Thymus (tissue), 11 donors: ENCODE measurements around the gene MPV17L2. TPM values are rescaled to one million over a fixed set of nuclear protein-coding genes. Genes with fewer than 3 reads are reported as not detected.
A peak's percentile ranks its signal among the peaks of the same experiment; 100 is the strongest.

ENCODE experiments used
- DNase-seq, 9 donors: peaks; one replicate each; pipeline ENCODE4 v3.0.0-alpha.2; 2013; ENCODE audit warnings: low spot score in 9 of 9, low read depth in 6 of 9, missing footprints in 1 of 9
- H3K27ac ChIP-seq, 2 donors: one replicate each; pipeline ENCODE4 v1.5.1; 2013; ENCODE audit warnings: control low read depth in 1 of 2, low read depth in 1 of 2, low read length in 1 of 2, mild to moderate bottlenecking in 1 of 2, moderate library complexity in 1 of 2
- H3K27me3 ChIP-seq, 2 donors: one replicate each; pipeline ENCODE4 v1.5.1; 2013; ENCODE audit warnings: low read length in 1 of 2; ENCODE audit not compliant: control insufficient read depth in 2 of 2, insufficient read depth in 1 of 2
- H3K36me3 ChIP-seq, 2 donors: one replicate each; pipeline ENCODE4 v1.5.1; 2013; ENCODE audit warnings: low read length in 1 of 2, mild to moderate bottlenecking in 1 of 2, moderate library complexity in 1 of 2; ENCODE audit not compliant: control insufficient read depth in 2 of 2, insufficient read depth in 2 of 2
- H3K4me1 ChIP-seq, 2 donors: one replicate each; pipeline ENCODE4 v1.5.1; 2013; ENCODE audit warnings: low read length in 2 of 2; ENCODE audit not compliant: control insufficient read depth in 2 of 2, insufficient read depth in 2 of 2
- H3K4me3 ChIP-seq, 2 donors: one replicate each; pipeline ENCODE4 v1.5.1; 2013; ENCODE audit warnings: low read length in 2 of 2, control low read depth in 1 of 2, mild to moderate bottlenecking in 1 of 2
- H3K9me3 ChIP-seq, 2 donors: one replicate each; pipeline ENCODE4 v1.5.1; 2013; ENCODE audit warnings: low read length in 1 of 2, mild to moderate bottlenecking in 1 of 2; ENCODE audit not compliant: control insufficient read depth in 2 of 2, insufficient read depth in 1 of 2
- WGBS: extraction: QIAGEN DNeasy Blood & Tissue Kit; methylation state at CpG from one replicate; pipeline ENCODE4 v1.1.7; 2013; 5-methylcytosine and 5-hydroxymethylcytosine counted together
- polyA plus RNA-seq: library from polyadenylated mRNA; stranded (reverse); fragments of 200-250 nt; gene quantifications from one replicate; pipeline ENCODE4 v1.2.3, GENCODE V29; 2013
- total RNA-seq: library from RNA; stranded (reverse); fragments of 120-200 nt; gene quantifications from one replicate; pipeline ENCODE4 v1.2.4, GENCODE V29; 2013
- donor health status: healthy.

MPV17L2 gene
- total and polyA plus RNA-seq, 2 donors = 6.8 to 13.4 TPM

DNA sequence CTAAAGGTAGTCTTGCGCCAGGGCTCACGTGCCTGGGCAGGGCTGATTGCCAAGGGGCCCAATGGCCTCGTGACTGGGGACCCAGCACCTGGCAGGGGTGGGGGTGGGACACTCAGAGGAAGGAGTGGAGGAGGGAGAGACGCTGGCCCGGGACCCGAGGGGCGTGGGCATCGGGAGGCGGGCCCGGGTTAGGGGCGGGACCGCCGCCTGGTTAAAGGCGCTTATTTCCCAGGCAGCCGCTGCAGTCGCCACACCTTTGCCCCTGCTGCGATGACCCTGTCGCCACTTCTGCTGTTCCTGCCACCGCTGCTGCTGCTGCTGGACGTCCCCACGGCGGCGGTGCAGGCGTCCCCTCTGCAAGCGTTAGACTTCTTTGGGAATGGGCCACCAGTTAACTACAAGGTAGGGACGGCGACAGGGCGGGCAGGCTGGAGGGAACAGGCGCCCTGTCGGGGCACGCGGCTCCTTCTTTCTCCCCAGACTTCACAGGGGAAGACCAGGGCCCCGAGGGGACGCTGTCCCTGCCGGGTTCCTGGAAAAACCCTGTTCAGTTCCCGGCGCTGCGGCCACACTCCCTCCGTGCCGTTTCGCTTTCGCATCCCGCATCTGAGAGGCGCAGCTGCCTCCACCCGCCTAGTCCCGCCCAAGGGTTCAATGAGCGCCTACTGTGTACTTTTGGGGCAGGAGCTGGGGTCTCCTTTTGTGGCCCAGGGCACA lies 19.3 kb upstream of the MPV17L2 start, which contains the start of gene IFI30:
TSS of gene IFI30 (plus strand) at position 242 of the 717 bp plus-strand sequence. CDS start at position 271, 29 bp downstream.
- H3K27ac ChIP-seq = peak within 1 kb of the TSS; percentile 36 to 55

DNA sequence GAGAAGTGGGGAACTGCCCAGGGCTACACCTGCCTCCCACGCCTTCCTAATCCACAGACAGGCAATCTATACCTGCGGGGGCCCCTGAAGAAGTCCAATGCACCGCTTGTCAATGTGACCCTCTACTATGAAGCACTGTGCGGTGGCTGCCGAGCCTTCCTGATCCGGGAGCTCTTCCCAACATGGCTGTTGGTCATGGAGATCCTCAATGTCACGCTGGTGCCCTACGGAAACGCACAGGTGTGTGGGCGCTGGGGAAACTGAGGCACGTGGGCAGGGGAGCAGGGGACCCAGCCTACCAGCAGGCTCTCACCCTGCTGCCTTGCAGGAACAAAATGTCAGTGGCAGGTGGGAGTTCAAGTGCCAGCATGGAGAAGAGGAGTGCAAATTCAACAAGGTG lies 18.0 kb upstream of the MPV17L2 start:
- H3K4me3 ChIP-seq = peak overlapping the region in 1 of 2 donors; percentile 51
- no peak overlapping the region for H3K27ac ChIP-seq
- DNase-seq = no peak
- H3K36me3 ChIP-seq = peaks cover 0 to 4% of the 10 kb centered on the region in 2 donors
- no peaks in the 10 kb centered on the region for H3K9me3 ChIP-seq
- peaks cover 5 to 20% of the 10 kb centered on the region in 2 donors for H3K4me1 ChIP-seq
- H3K27me3 ChIP-seq = peaks cover 2 to 37% of the 10 kb centered on the region in 2 donors
- 93% methylated on average over 11 of the region's 11 CpGs for WGBS

More for the DNA sequence above, 19.3 kb upstream of the MPV17L2 start, which contains the start of gene IFI30:
- Histone ChIP-seq H3K4me1 (peaks cover 5 to 20% of the 10 kb centered on the region in 2 donors), H3K4me3 (peak within 1 kb of the TSS; percentile 48 to 51), H3K36me3 (peaks cover 7 to 14% of the 10 kb centered on the region in 2 donors), H3K27me3 (peaks cover 2 to 37% of the 10 kb centered on the region in 2 donors), H3K9me3 (no peaks in the 10 kb centered on the region)
- under 1% methylated on average over 47 of the region's 47 CpGs for WGBS
- peak in 2 of 9 donors; percentile 41 to 63 for DNase-seq

DNA sequence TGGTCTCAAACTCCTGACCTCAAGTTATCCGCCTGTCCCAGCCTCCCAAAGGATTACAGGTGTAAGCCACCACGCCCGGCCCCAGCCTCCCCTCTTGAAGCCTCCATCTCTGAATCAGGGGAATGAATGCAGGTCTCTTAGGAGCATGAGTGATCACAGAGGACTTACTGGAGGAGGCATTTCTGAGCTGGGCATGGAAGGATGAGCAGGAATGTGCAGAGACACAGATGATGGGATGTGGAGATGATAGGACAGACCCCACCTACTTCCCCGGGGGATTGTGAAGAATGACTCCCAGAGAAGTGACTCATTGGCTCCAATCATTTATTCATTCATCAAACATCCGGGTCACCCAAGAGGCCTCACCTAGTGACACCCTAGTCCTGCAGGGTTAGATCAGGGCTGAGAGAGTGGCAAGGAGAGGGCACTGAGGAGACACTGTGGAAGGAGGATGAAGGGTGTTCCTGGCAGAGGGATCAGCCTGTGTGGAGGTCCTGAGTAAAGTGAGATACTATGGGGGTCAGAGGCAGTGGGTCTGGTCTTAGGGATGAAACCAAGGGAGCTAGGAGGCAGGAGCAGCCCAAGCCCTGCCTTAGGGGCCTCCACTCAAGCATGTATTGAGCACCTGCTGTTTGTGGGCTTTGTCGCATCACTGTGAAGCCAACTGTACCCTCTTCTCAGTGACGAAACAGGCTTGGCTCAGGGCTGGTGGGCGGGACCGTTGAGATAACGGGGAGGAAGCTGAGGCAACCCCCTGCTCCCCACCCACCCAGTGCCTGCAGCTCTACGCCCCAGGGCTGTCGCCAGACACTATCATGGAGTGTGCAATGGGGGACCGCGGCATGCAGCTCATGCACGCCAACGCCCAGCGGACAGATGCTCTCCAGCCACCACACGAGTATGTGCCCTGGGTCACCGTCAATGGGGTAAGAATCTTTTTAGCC lies 16.4 kb upstream of the MPV17L2 start:
- H3K4me3 ChIP-seq = no peak overlapping the region
- no peaks in the 10 kb centered on the region for H3K9me3 ChIP-seq
- no peaks in the 10 kb centered on the region for H3K36me3 ChIP-seq
- H3K4me1 ChIP-seq = peaks cover 5 to 17% of the 10 kb centered on the region in 2 donors
- DNase-seq = no peak
- H3K27ac ChIP-seq = no peak overlapping the region
- H3K27me3 ChIP-seq = peaks cover 2 to 40% of the 10 kb centered on the region in 2 donors
- WGBS = 97% methylated on average over 19 of the region's 19 CpGs

DNA sequence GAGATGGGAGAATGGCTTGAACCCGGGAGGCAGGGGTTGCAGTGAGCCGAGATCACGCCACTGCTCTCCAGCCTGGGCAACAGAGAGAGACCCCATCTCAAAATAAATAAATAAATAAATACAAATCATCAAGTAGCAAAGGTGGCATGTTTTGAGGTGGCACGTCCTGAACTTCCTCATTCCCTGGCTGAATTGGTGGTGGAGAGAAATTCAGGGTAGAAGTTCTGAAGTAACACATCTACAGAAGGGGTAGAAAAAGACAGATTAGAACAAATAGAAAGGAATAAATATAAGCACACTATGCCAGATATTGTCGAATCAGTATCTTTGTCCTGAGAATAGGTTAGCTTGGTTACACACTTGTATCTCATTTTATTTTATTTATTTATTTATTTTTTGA lies 13.1 kb upstream of the MPV17L2 start:
- peaks cover 0 to 15% of the 10 kb centered on the region in 2 donors for H3K27me3 ChIP-seq
- no peak for DNase-seq
- H3K27ac ChIP-seq = no peak overlapping the region
- no peaks in the 10 kb centered on the region for H3K9me3 ChIP-seq
- H3K4me1 ChIP-seq = no peaks in the 10 kb centered on the region
- no peak overlapping the region for H3K4me3 ChIP-seq
- 76% methylated on average over 5 of the region's 5 CpGs for WGBS
- H3K36me3 ChIP-seq = no peaks in the 10 kb centered on the region

DNA sequence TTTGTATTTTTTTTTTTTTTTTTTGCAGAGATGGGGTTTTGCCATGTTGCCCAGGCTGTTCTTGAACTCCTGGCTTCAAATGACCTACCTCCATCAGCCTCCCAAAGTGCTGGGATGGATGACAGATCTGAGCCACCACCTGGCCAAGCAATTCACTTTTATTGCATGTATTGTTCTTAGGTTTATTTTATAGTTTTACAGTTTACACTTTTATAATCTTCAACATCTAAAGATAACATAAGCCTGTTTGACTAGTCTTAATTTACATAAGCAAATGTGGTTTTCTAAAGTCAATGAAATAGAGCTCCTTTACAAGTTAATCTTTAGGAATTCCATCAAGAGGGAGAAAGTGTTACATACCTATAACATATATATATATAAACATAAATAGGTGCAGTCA lies 9.5 kb upstream of the MPV17L2 start:
- DNase-seq = no peak
- H3K9me3 ChIP-seq = no peaks in the 10 kb centered on the region
- H3K4me3 ChIP-seq = no peak overlapping the region
- H3K27ac ChIP-seq = no peak overlapping the region
- no peaks in the 10 kb centered on the region for H3K4me1 ChIP-seq
- H3K27me3 ChIP-seq = peaks cover 0 to 3% of the 10 kb centered on the region in 2 donors
- H3K36me3 ChIP-seq = no peaks in the 10 kb centered on the region

DNA sequence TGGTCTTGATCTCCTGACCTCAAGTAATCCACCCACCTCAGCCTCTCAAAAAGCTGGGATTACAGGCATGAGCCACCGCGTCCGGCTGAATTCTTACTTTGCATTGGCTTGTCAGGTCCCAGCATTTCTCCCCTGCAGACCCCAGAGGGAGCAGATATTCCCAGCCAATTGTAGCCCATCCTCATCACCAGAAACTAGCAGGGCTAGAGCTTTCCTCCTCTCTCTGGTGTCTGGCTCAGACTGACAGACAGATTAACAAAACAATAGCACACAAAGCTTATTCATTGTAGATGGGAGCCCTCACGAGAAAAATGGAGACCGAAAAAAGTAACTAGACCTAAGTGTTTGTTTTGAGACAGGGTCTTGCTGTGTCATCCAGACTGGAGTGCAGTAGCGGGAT lies 7.5 kb upstream of the MPV17L2 start:
- no peaks in the 10 kb centered on the region for H3K9me3 ChIP-seq
- 93% methylated on average over 6 of the region's 6 CpGs for WGBS
- no peak overlapping the region for H3K27ac ChIP-seq
- H3K4me1 ChIP-seq = no peaks in the 10 kb centered on the region
- peaks cover 0 to 3% of the 10 kb centered on the region in 2 donors for H3K27me3 ChIP-seq
- no peaks in the 10 kb centered on the region for H3K36me3 ChIP-seq
- H3K4me3 ChIP-seq = no peak overlapping the region
- DNase-seq = no peak

DNA sequence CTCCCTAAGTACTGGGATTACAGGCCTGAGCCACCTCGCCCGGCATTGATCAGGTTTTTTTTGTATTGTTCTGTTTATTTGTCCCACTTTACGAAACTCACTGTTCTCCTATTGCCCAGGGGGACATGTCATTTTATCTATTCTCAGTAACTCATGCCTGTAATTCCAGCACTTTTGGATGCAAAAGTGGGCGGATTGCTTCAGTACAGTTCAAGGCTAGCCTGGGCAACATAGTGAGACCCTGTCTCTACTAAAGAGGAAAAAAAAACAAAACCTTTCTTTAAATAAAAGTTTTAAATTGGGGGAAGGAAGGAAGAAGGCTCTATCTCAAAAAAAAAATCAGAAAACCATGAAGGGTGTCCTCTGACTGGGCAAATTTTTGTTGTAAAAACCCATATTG lies 2.7 kb upstream of the MPV17L2 start:
- Histone ChIP-seq H3K27ac (no peak overlapping the region), H3K27me3 (no peaks in the 10 kb centered on the region), H3K4me3 (no peak overlapping the region), H3K36me3 (no peaks in the 10 kb centered on the region), H3K9me3 (peaks cover 0 to 5% of the 10 kb centered on the region in 2 donors), H3K4me1 (peaks cover 12 to 27% of the 10 kb centered on the region in 2 donors)
- 98% methylated on average over 4 of the region's 4 CpGs for WGBS
- DNase-seq = no peak

DNA sequence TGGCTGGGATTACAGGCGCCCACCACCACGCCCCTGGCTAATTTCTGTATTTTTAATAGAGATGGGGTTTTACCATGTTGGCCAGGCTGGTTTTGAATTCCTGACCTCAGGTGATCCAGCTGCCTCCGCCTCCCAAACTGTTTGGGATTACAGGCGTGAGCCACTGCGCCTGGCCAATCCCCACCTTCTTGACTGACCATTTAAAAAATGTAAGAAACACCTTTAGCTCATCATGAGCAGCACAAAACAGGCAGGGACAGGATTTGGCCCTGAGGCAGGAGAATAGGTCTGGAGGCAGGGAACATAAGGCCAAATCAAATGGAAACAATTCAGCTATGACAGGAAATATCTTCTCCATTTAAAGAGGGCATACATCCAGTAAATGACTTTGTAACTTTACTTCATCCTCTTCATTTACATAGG lies 1.4 kb upstream of the MPV17L2 start:
- 87% methylated on average over 5 of the region's 5 CpGs for WGBS
- H3K9me3 ChIP-seq = peaks cover 0 to 5% of the 10 kb centered on the region in 2 donors
- H3K27me3 ChIP-seq = no peaks in the 10 kb centered on the region
- no peak for DNase-seq
- H3K36me3 ChIP-seq = peaks cover 7 to 8% of the 10 kb centered on the region in 2 donors
- H3K4me1 ChIP-seq = peaks cover 12 to 27% of the 10 kb centered on the region in 2 donors
- no peak overlapping the region for H3K4me3 ChIP-seq
- H3K27ac ChIP-seq = peak overlapping the region; percentile 62 to 84
